CD4-positive, alpha-beta T cell treated with Interleukin-15 for 4 hours (primary cell): ENCODE results near the gene PAK2.
"Not testable (repeated sequence)": the region's sequence is repeated elsewhere in the genome, so short reads cannot be mapped to it uniquely, and the experiment has no call there.

Source experiments
- DNase-seq: peaks from one replicate; pipeline ENCODE4 v3.0.0-alpha.2; 2020; ENCODE audit warnings: low spot score

Gene PAK2

GRCh38 chr3:196782511-196782910, 42.9 kb downstream of the PAK2 start:
- no peak for DNase-seq

GRCh38 chr3:196788528-196788927, 48.9 kb downstream of the PAK2 start:
- no peak for DNase-seq

GRCh38 chr3:196789885-196790359, 50.3 kb downstream of the PAK2 start:
- DNase-seq, result no peak

GRCh38 chr3:196790636-196791035, 51.0 kb downstream of the PAK2 start:
- no peak for DNase-seq

GRCh38 chr3:196792771-196793170, 53.1 kb downstream of the PAK2 start:
- DNase-seq, result no peak

- DNase-seq, result no peak
Measured at GRCh38 chr3:196793246-196793645, 53.6 kb downstream of the PAK2 start.

GRCh38 chr3:196794467-196794866, 54.8 kb downstream of the PAK2 start:
- DNase-seq, result no peak

GRCh38 chr3:196796317-196796716, 56.7 kb downstream of the PAK2 start:
- no peak for DNase-seq

GRCh38 chr3:196800742-196801434, 61.2 kb downstream of the PAK2 start:
- no peak for DNase-seq

GRCh38 chr3:196803891-196804468, 64.3 kb downstream of the PAK2 start:
- no peak for DNase-seq

GRCh38 chr3:196804773-196805172, 65.1 kb downstream of the PAK2 start:
- DNase-seq, result no peak

- no peak for DNase-seq
Measured at GRCh38 chr3:196810963-196811581, 71.4 kb downstream of the PAK2 start.

- no peak for DNase-seq
Measured at GRCh38 chr3:196812853-196813252, 73.2 kb downstream of the PAK2 start.

- DNase-seq, result no peak
Measured at GRCh38 chr3:196813903-196814302, 74.2 kb downstream of the PAK2 start.

- no peak for DNase-seq
Measured at GRCh38 chr3:196821806-196822355, 82.2 kb downstream of the PAK2 start.

- not testable (repeated sequence) for DNase-seq
Measured at GRCh38 chr3:196829651-196830050, 90.0 kb downstream of the PAK2 start.

GRCh38 chr3:196835086-196835485, 95.4 kb downstream of the PAK2 start:
- DNase-seq, result no peak

GRCh38 chr3:196836626-196837025, 97.0 kb downstream of the PAK2 start:
- not testable (repeated sequence) for DNase-seq

- DNase-seq, result peak; percentile 75
Measured at GRCh38 chr3:196837819-196838420, 98.3 kb downstream of the PAK2 start.

GRCh38 chr3:196839351-196839750, 99.7 kb downstream of the PAK2 start:
- DNase-seq, result not testable (repeated sequence)

GRCh38 chr3:196842567-196843434, 103.1 kb downstream of the PAK2 start:
- no peak for DNase-seq
